Raji (cell line): ENCODE results near the gene FAM168A.

Experiments used
- POLR2A ChIP-seq: IDR thresholded peaks from 2 replicates; pipeline ENCODE4 v1.6.1; 2011; ENCODE audit warnings: low read depth, low read length, control low read depth; ENCODE audit not compliant: insufficient read depth

Gene FAM168A

DNA sequence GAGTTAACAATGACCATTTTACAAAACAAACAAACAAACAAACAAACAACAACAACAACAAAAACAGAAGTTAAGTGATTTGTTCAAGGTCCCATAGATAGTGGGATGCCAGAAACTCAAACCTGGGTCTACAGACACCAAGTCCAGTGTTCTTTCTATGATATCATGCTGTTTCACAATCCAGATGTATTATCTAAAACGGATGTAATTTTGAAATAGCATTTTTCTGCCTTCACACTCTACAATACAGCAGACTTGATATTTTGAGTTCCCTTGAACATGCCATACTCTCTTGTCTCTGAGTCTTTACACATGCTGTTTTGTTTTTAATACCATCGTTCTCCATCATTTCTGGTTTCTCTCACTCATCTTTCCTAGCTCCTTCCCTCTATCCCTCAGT lies 117.2 kb downstream of the FAM168A start:
- TF ChIP-seq POLR2A, result no peak

DNA sequence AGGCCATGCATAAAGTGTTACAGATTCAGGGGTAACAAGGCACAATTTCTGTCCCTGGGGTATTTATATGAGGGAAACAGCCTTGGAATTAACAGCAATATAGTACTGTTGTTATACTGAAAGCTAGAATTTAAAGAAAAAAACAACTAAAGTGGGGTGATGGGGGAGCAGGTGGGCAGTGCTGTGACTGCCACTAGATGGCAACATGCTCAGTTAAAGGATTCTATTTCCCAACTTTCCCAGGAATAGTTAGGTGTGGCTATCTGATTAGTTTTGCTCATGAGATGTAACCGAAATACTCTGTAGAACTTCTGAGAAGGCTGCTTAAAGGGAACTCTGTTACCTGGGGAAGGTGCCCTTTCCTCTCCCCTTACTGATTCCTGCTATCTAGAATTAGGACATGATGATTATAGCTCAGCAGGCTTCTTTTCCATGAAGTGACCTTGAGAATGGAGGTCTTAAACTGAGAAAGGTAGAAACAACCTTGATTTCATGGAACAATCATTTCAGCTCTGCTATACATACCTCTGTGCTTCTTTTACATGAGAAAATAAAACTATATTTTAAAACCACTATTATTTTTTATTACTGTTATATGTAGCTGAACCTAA lies 119.1 kb downstream of the FAM168A start:
- no peak for TF ChIP-seq POLR2A

DNA sequence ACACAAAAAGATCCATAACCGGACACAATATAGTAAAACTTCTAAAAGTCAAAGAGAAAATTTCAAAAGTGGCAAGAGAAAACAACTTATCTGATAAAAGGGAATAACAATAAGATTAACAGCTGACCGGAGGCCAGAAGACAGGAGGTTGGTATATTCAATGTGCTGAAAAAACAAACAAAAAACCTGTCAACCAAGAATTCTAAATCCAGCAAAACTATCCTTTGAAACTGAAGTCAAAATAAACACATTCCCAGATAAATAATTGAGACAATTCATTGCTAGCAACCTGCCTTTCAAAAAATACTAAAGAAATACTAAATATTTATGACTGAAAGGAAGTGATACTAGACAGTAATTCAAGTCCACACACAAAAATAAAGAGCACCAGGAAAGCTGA lies 120.4 kb downstream of the FAM168A start:
- TF ChIP-seq POLR2A, result no peak

DNA sequence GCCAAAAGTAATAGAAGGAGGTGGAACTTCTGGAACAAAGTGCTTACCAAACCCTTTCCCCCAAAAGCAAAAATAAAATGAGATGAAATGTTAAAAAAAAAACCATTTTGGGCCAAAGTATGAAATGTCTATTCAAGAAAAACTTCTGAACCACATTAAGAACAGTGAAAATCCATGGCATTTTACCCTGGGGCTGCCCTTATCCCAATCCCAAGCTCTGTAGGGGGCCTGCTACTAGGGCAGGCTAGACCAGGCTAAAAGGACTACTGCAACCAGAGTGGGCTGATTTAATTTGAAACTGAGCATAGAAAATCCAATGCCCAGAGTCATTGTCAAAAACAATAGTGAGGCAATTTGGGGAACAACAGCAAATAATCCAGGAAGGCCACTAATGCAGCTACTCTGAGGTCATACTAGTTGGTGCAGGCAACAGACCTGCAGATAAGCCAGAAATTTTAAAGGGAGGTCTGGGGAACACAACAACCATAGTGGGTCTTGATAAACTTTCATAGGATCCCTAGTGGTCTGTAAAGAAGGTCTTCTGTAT lies 122.3 kb downstream of the FAM168A start:
- no peak for TF ChIP-seq POLR2A

DNA sequence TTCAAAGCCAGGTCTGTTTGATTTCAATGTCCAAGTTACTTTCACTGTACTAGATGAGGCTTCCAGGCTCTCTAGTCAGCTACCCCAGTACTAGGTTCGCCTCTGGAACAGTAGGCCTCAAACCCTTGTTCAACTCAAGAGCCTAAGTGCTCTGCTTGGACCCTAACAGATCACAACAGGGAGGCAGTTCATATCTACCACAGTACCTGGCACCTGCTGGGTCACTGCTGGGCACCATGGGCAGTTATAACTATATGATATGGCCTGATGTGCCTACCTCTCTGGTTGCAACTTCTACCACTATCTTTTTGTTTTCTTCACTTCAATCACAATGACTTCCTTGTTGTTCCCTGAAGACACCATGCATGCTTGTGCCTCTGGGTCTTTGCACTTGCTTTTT lies 124.7 kb downstream of the FAM168A start:
- no peak for TF ChIP-seq POLR2A

DNA sequence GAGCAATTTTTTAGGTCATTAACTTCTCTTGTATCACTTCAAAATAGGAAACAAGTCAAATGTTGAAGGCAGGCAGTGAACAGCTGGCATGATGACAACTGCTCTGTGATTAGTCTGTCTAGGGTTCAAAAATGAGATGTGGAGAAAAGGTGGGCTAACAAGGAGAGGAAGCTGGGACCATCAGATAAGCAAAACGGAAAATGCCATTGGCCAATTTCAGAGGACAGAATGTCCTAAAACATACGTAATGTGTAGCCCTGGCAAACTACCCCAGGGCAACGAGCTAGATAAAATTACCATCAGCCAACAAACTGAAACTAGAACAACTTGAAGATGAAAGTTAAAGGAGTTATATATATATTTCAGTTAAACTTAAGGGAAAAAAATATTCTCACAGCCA lies 128.5 kb downstream of the FAM168A start:
- no peak for TF ChIP-seq POLR2A

DNA sequence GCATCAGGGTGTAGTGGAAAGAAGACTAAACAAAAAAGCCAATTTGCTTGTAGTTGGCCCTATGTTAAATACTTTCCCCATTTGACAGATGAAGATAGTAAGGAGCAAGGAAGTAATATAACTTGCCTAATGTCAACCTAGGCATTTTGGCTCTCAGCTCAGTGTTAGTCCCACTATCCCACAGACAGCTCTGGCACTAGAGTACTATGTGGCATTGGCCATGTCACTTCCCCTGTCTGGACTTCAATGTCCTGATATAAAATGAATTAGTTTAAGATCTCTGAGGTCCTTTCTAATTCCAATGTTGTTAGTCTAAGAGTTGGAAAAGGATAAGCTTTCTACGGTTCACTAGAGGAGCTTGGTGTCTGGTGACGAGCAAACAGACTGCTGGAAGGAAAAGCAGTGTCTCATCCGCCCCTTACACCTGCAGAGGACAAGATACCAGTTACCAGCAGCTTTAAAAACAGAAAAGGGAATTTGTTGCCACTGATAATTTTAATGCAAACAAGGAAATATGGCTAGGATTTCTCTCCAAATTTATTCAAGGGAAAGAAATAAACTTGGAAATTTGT lies 129.2 kb downstream of the FAM168A start:
- no peak for TF ChIP-seq POLR2A

DNA sequence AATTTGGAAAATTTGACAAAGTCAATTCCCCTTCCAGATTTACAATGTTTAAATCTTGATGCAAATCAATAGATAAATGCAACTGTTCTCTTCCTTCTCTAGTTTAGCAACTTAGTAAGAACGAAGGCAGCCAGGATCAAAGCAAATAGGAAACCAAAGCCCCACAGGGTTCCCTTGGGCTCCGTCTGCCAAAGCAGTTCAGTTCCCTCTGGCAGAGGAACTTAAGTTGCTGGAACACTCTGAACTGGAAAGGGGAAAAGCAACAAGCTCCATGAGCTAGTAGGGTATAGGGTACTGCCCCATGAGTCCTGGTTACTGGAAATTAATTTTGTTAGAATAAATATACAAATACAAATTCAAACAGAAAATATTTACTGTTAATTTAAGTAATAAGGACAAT lies 130.4 kb downstream of the FAM168A start:
- TF ChIP-seq POLR2A, result no peak

DNA sequence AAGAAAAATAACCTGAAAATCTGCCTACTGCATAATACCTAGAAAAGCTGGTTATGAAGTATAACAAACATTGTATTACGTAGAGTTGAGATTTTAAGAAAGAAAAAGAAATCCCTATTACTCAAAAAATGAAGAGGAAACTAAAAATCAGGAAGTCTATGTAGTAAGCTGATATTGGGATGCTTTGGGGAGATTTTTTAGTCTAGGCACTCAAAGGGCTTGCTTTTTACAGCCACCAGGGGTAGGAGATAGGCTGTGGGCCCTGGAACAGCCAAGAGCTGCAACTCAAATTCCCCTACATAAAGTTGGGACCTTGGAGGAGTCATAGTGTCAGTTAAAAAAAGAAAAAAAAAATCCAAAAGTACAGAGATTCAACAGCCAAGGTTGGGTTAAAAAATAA lies 131.3 kb downstream of the FAM168A start:
- TF ChIP-seq POLR2A, result no peak

DNA sequence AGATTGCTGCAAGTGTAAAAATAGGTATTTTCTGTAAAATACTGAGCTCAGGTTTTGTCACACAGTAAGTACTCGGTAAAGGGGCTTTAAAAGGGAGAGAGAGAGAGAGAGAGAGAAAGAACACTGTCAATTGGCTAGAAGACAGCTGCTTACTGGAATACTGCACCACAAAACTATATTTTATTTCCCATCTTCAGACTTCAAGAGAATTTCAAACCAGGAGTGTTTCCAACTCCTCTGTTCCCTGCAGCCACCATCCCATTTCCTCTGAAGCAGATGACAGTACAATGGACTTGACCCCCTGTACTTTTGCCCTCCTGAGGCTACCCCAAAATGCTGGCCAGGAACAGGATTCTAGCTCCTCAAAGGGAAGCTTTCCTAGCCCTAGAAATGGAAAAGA lies 132.0 kb downstream of the FAM168A start:
- no peak for TF ChIP-seq POLR2A

DNA sequence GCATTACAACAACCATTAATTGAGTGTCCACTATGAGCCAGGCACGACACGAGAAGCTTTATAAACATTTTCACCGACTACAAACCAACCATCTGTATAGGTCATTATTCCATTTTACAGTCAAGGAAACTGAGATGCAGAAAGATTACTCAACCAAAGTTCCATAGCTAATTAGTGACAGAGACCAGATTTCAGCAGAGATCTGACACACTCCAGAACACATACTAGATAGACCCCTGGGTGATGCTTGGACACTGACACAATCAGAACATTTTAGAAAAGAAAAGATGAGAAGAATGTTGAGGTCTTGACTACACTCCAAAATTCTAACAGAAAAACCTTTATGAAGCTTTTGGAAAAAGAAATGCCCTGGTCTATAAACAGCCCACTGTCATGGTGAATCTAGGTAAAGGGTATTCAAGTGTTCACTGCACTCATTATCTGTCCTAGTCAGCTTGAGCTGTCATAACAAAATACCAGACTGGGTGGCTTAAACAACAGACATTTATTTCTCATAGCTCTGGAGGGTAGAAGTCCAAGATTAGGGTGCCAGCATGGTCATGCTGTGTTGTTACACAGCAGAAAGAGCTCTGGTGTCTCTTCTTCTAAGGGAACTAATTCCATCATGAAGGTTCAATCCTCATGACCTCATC lies 132.8 kb downstream of the FAM168A start:
- no peak for TF ChIP-seq POLR2A

DNA sequence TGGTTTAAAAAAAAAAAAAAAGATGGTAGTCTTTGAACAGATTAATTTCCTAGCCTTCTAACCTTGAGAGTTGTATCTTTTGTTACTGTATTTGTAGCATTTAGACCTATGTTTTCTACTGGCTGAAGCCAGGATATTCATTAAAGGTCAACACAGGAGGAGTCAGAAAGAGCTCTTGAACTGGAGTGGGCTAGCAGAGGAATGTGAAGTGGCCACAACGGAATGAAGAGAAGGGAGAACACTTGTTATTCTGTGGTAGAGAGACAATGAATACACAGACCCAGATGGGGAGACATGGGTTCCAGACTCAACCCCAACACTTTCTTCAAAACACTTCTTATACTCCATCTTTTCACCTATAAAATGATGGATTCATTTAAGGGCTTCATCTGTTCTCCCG lies 133.6 kb downstream of the FAM168A start:
- TF ChIP-seq POLR2A, result no peak

DNA sequence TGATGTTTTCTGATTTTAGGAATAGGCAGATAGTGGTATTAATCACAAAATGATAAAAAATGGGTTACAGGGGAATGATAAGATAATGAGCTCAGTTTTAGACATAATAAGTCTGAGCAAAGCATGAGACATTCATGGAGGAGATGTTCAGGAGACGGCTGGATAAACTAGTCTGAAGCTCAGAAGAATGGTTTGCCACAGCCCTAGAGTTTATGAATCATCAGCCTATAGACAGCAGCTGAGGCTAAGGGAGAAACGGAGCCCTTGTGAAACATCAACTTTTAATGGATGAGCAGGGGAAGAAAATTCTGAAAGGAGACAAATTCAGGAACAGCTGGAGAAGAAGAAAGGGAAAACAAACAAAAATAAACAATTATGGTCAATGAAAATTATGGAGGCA lies 134.6 kb downstream of the FAM168A start:
- no peak for TF ChIP-seq POLR2A

DNA sequence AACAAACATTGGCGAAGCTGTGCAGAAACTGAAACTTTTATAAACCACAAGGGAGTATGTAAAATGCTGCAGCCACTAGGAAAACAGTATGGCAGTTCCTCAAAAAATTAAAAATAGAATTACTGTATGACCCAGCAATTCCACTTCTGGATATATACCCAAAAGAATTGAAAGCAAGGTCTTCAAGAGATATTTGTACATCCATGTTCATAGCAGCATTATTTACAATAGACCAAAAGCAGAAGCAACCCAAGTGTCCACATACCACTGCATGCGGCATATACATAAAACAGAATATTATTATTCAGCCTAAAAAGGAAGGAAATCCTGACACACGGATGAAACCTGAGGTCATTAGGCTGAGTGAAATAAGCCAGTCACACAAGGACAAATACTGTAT lies 135.9 kb downstream of the FAM168A start:
- no peak for TF ChIP-seq POLR2A

DNA sequence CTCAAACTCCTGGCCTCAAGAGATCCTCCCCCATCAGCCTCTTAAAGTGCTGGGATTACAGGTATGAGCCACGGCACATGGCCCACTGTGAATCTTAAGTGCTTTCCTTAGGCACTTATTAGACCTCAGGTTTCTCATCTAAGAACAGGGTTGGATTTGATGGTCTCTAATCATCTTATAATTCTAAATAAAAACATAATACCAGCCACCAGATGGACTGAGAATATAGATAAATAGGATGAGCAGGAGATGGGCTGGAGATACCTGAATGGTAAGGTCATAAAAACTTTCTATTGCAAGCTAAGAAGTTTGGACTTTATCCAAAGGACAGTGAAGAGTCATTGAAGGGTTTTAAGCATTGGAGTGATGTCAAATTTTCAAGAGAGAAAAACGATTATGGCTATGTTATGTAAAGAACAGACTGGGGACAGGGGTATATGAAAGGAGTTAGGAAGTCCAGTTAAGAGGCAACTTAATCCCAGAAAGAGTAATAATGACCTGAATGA lies 136.5 kb downstream of the FAM168A start:
- TF ChIP-seq POLR2A, result no peak

DNA sequence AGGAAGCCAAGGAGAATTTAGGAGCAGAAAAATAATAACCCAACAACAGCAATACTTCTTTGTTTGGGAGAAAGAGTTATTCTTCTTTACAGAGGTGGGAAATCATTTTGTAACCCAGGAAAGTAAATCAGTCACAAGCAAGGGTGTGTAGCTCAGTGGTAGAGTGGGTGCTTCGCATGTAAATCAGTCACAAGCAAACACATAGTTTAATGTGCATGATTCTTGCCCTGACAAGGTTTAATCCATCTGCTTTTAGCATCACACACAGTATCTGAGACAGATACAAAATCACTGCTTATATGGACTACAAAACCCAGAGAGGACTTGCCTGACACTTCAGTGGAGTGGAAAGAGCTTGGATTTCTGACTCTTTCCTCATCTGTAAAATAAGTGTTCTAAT lies 139.7 kb downstream of the FAM168A start:
- no peak for TF ChIP-seq POLR2A
